ENCODE results near the gene C10orf53.

Gene C10orf53

GRCh38 chr10:49689882-49690510 lies 10.5 kb downstream of the C10orf53 start:
- ChIA-PET CTCF (no interaction called here), POLR2A (no interaction called here)
- no peaks in the 10 kb centered on the region for H3K36me3 ChIP-seq (ENCODE audit: control insufficient read depth in 2 of 2, insufficient read depth in 1 of 2, low read length in 2 of 2)
- H3K9me3 ChIP-seq (ENCODE audit: control insufficient read depth, insufficient read depth, low read depth, low read length): no peaks in the 10 kb centered on the region
- no peak overlapping the region for H3K27ac ChIP-seq (ENCODE audit: extremely low read depth, low read depth, low read length)
- no peaks in the 10 kb centered on the region for H3K4me1 ChIP-seq (ENCODE audit: control insufficient read depth, insufficient read depth, low read length)
- no peak overlapping the region for H3K4me3 ChIP-seq (ENCODE audit: low read depth, low read length)
- no peak for TF ChIP-seq OSR2 (tag by site-specific recombination; IDR thresholded peaks at IDR 0.05)
- no peak for TF ChIP-seq ZBTB48 (tag by site-specific recombination; IDR thresholded peaks at IDR 0.05)
- no peak for TF ChIP-seq ZBTB8A (tag by site-specific recombination; IDR thresholded peaks at IDR 0.05)
- TF ChIP-seq ZNF341 (tag by site-specific recombination; IDR thresholded peaks at IDR 0.05; ENCODE audit: low read depth): no peak
- TF ChIP-seq GFI1B (tag by site-specific recombination; IDR thresholded peaks at IDR 0.05): no peak
- TF ChIP-seq ZBTB26 (tag by site-specific recombination; optimal IDR thresholded peaks at IDR 0.05): no peak
- no peak for TF ChIP-seq ZNF76 (tag by site-specific recombination; IDR thresholded peaks at IDR 0.05; ENCODE audit: borderline replicate concordance, low read depth)
- TF ChIP-seq GLIS1 (tag by site-specific recombination; IDR thresholded peaks at IDR 0.05): no peak
- no peak for TF ChIP-seq HOXD13 (CRISPR knock-in tag; IDR thresholded peaks at IDR 0.05; ENCODE audit: borderline replicate concordance)
- no peak for TF ChIP-seq ZNF776 (tag by site-specific recombination; IDR thresholded peaks at IDR 0.05; ENCODE audit: borderline replicate concordance)
- no peak for TF ChIP-seq ZNF221 (tag by site-specific recombination; IDR thresholded peaks at IDR 0.05; ENCODE audit: borderline replicate concordance)

- Histone ChIP-seq H3K4me1 (ENCODE audit: control insufficient read depth, insufficient read depth, low read length) (no peaks in the 10 kb centered on the region), H3K4me3 (ENCODE audit: low read depth, low read length) (no peak overlapping the region), H3K36me3 (ENCODE audit: control insufficient read depth in 2 of 2, insufficient read depth in 1 of 2, low read length in 2 of 2) (no peaks in the 10 kb centered on the region), H3K27ac (ENCODE audit: extremely low read depth, low read depth, low read length) (no peak overlapping the region), H3K9me3 (ENCODE audit: control insufficient read depth, insufficient read depth, low read depth, low read length) (no peaks in the 10 kb centered on the region)
- TF ChIP-seq ZNF777 (tag by site-specific recombination; IDR thresholded peaks at IDR 0.05; ENCODE audit: borderline replicate concordance) (no peak), GLI4 (tag by site-specific recombination; IDR thresholded peaks at IDR 0.05) (no peak), ZNF747 (tag by site-specific recombination; IDR thresholded peaks at IDR 0.05) (no peak), ZNF521 (tag by site-specific recombination; IDR thresholded peaks at IDR 0.05) (no peak), ZNF398 (tag by site-specific recombination; IDR thresholded peaks at IDR 0.05) (no peak), GLIS1 (tag by site-specific recombination; IDR thresholded peaks at IDR 0.05) (peak; percentile 61), ZNF670 (tag by site-specific recombination; IDR thresholded peaks at IDR 0.05; ENCODE audit: low read depth) (no peak)
- CTCF ChIA-PET: no interaction called here
- POLR2A ChIA-PET: no interaction called here
Measured at GRCh38 chr10:49690698-49691356, 11.4 kb downstream of the C10orf53 start.

- H3K9me3 ChIP-seq (ENCODE audit: control insufficient read depth, insufficient read depth, low read depth, low read length): no peaks in the 10 kb centered on the region
- ChIA-PET POLR2A (no interaction called here), CTCF (no interaction called here)
- H3K36me3 ChIP-seq (ENCODE audit: control insufficient read depth in 2 of 2, insufficient read depth in 1 of 2, low read length in 2 of 2): no peaks in the 10 kb centered on the region
- H3K4me3 ChIP-seq (ENCODE audit: low read depth, low read length): no peak overlapping the region
- H3K27ac ChIP-seq (ENCODE audit: extremely low read depth, low read depth, low read length): no peak overlapping the region
- H3K4me1 ChIP-seq (ENCODE audit: control insufficient read depth, insufficient read depth, low read length): no peaks in the 10 kb centered on the region
- TF ChIP-seq ZSCAN30 (tag by site-specific recombination; IDR thresholded peaks at IDR 0.05) (no peak), ZNF37A (tag by site-specific recombination; IDR thresholded peaks at IDR 0.05) (no peak), ZNF623 (tag by site-specific recombination; IDR thresholded peaks at IDR 0.05) (no peak), ZFP69B (tag by site-specific recombination; IDR thresholded peaks at IDR 0.05) (no peak), ZNF830 (tag by site-specific recombination; IDR thresholded peaks at IDR 0.05; ENCODE audit: low read depth) (no peak), ZBTB48 (tag by site-specific recombination; IDR thresholded peaks at IDR 0.05) (no peak), KLF1 (tag by site-specific recombination; IDR thresholded peaks at IDR 0.05) (no peak), ZBTB11 (tag by site-specific recombination; conservative IDR thresholded peaks at IDR 0.05; ENCODE audit: low read depth) (no peak), OSR2 (tag by site-specific recombination; IDR thresholded peaks at IDR 0.05) (no peak), ZBTB26 (tag by site-specific recombination; optimal IDR thresholded peaks at IDR 0.05) (no peak)
Measured at GRCh38 chr10:49691588-49691987, 12.1 kb downstream of the C10orf53 start.
